Hematopoietic multipotent progenitor cell treated with erythropoietin and hydrocortisone succinate and interleukin-3 and kit ligand, for 4 days (in vitro differentiated cells): ENCODE measurements around the gene VCL.
"Not testable (repeated sequence)": the region's sequence is repeated elsewhere in the genome, so short reads cannot be mapped to it uniquely, and the experiment has no call there.

Experiments
- DNase-seq: peaks from one replicate; pipeline ENCODE4 v3.0.0-alpha.2; 2015

Gene VCL

DNA sequence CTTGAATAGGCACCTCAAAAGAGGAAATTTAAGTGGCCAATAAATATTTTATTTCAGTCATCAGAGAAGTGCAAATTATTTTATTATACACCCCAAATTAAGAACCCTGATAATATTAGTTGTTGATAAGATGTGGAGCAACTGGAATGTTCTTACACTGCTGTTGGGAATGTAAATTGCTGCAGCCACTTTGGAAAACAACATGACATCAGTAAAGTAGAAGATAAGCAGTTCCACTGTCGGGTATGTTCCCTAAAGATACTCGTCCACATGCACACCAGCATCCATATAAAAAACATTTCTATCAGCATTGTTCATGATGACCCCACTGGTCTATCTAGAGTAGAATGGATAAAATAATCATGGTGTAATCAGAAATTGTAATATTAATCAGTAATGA is 46.5 kb downstream of the VCL start:
- DNase-seq: no peak

DNA sequence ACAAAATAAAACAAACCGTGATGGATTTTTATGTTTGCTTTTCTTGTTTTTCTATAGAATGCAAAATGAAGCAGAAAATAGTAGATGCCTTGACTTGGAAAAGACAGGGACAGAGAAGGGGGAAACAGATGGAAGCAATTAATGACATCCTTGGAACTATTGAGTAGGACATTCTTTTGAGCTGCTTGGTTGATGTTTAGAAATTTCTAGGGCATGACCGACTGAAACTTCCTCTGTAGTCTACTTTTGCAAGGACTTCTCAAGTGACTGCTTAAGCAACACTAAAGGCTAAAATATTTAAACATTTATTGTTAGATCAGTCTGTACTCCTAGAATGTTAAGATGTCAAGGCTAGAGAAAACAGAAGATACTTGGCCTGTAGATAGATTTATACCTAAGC is 49.4 kb downstream of the VCL start:
- DNase-seq: no peak

DNA sequence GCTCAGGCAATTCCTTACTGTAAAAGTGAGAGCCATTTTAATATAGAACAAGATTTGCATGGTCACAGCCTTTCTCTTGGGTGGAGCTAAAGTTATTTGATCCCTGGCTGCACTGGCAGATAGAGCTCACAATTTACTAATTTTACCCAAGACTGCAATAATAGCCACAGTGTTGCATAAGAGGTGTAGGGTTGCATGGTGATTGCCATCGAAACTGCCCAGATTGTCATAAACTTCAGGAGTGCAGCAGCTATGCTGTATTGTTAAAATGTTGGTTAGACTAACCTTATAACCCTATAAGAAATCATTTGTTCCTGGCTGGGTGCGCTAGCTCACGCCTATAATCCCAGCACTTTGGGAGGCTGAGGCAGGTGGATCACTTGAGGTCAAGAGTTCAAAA is 50.0 kb downstream of the VCL start:
- DNase-seq: peak; percentile 61

- no peak for DNase-seq
Measured at GRCh38 chr10:74048433-74048832, 50.5 kb downstream of the VCL start.

- DNase-seq: no peak
Measured at GRCh38 chr10:74049955-74050354, 52.0 kb downstream of the VCL start.

DNA sequence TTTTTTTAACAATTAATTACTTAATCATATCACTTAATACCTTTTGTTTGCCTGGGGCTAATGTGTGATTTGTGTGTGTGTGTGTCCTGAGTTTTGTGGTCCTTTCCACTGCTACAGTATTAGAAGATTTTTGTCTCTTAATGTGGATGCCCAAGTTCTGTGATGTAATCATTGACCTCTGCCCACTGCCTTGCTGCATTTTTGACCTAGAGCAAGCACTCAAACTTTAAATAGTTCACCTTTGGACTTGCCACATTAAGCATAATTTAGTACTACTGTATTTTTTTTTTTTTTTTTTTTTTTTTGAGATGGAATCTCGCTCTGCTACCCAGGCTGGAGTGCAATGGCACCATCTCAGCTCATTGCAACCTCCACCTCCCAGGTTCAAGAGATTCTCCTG is 52.7 kb downstream of the VCL start:
- no peak for DNase-seq

DNA sequence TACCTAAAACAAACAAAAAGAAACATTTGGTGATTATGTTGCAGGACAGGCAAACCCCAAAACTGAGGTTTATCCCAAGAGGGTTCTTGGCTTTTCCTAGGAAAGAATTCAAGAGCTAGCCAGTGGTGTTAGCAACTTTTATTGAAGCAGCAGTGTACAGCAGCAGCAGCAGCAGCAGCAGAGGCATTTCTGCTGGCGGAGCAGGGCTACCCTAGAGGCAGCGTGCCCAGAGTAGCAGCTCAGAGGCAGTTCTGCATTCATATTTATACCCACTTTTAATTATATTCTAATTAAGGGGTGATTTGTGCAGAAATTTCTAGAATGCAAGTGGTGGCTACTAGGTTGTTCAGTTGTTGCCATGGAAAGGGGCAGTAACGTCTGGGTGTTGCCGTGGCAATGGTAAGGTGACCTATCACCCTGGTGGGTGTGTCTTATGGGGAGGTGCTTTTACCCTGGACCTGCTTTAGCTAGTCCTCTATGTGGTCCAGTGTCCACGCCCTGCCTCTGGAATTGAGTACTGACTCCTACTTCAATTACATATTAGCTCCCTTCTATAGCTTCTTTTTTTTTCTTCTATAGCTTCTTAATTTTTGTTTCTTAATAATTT is 53.9 kb downstream of the VCL start:
- DNase-seq: peak; percentile 38

GRCh38 chr10:74052994-74053393 is 55.1 kb downstream of the VCL start:
- DNase-seq: peak; percentile 50

GRCh38 chr10:74055383-74056049 is 57.6 kb downstream of the VCL start:
- DNase-seq: no peak

GRCh38 chr10:74056050-74056818 is 58.3 kb downstream of the VCL start:
- DNase-seq: peak; percentile 80

- DNase-seq: peak; percentile 30
Measured at GRCh38 chr10:74058071-74058470, 60.2 kb downstream of the VCL start.

DNA sequence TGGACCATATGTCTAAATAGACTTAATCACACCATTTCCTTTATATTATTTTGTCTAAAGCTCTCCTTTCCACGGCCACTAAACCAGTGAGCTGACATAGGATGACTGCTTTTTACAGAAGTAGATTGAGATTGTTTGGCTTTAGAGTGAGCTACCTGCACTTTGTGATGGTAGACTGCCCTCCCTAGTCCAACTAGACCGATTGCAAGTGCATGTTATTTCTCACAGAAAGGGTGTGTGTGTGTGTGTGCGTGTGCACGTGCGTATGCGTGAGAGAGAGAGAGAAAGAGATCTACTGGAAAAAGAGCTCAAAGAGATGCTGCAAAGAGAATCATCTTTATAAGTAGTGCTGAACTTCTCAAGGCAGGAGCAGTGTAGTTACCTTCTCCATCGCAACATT is 60.7 kb downstream of the VCL start:
- peak; percentile 72 for DNase-seq

DNA sequence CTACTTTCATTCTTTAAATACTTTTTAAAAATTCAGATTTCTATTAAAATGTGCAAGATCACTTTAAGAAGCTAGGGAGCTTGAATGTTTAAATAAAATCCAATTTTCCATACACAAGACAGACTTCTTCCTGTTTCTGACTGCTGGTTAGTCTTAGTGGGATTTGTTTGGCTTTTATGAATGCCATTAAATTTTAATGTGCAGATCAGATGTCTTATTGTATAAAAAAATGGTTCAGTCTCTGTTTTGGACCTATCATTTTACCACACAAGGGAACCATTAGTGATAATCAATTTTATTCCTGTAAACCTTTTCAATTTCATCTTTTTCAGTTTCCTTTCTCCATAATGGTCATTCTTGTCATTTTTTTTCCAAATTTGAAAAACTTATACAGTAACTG is 63.2 kb downstream of the VCL start:
- DNase-seq: no peak

GRCh38 chr10:74061978-74062377 is 64.1 kb downstream of the VCL start:
- DNase-seq: not testable (repeated sequence)

GRCh38 chr10:74063256-74063655 is 65.3 kb downstream of the VCL start:
- peak; percentile 32 for DNase-seq

GRCh38 chr10:74067373-74068352 is 69.7 kb downstream of the VCL start:
- DNase-seq: peak; percentile 89

- no peak for DNase-seq
Measured at GRCh38 chr10:74071157-74071556, 73.2 kb downstream of the VCL start.

- DNase-seq: no peak
Measured at GRCh38 chr10:74072503-74072902, 74.6 kb downstream of the VCL start.

GRCh38 chr10:74075906-74076305 is 78.0 kb downstream of the VCL start:
- no peak for DNase-seq

- no peak for DNase-seq
Measured at GRCh38 chr10:74076961-74077360, 79.0 kb downstream of the VCL start.

- no peak for DNase-seq
Measured at GRCh38 chr10:74077416-74077815, 79.5 kb downstream of the VCL start.

DNA sequence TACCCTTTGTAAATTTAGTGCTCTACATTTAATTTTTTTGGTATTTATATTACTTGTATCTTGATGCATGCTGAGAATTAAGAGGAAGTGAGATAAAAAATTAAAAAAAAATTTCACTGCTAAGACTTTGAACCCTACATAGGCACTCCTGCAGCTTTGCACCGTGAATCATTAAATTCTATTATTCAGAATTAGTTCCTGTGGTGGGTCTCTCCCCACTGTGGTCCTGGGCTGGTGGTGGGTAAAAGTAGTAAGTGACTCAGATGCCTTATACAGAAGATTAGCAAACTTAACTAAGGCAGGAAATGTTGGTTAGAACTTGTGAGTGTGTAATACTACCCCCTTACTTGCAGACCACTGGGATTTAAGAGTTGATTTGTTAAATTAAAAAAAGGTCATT is 80.1 kb downstream of the VCL start:
- peak; percentile 65 for DNase-seq
